OCI-LY1 (cell line): ENCODE measurements around the gene ADORA3.

Source experiments
- EZH2 ChIP-seq: fragments of 200-600 bp; sonication (generic), shearing (Covaris generic); IDR thresholded peaks from 2 replicates; pipeline ENCODE4 v1.8.0; 2017; ENCODE audit warnings: borderline replicate concordance, mixed run types, mild to moderate bottlenecking, antibody characterized with exemption, low read length, moderate library complexity, mixed read lengths
- TF ChIP-seq, protein P1 (sequence below): fragments of 200-600 bp; sonication (generic), shearing (Covaris generic); IDR thresholded peaks from 2 replicates; pipeline ENCODE4 v1.5.1; 2017; ENCODE audit warnings: mild to moderate bottlenecking, antibody characterized with exemption, low read length, moderate library complexity, mixed read lengths

DNA sequence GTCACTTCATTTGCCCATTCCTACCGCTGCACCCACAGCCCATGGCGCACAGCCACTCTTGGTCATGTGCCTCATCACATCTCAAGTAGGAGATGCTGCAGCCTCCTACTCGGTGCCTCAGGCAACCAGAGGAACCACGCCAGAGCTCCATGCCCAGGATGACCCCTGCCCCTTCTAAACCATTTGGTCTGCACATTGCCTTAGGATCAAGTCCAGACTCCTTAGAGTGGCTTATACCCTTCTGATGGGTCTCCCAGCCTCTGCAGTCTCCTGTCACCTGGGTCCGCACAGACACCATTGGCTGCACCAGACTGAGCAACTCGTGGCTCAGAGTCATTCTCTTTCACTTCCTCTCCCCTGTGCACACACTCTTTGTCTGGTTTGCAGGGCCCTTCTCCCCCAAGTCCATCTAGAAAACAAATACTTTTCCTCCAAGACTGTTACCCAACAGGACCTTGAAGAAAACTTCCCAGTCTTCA is 2.2 kb upstream of the ADORA3 start:
- no peak for TF ChIP-seq EZH2
- TF ChIP-seq, protein P1, sequence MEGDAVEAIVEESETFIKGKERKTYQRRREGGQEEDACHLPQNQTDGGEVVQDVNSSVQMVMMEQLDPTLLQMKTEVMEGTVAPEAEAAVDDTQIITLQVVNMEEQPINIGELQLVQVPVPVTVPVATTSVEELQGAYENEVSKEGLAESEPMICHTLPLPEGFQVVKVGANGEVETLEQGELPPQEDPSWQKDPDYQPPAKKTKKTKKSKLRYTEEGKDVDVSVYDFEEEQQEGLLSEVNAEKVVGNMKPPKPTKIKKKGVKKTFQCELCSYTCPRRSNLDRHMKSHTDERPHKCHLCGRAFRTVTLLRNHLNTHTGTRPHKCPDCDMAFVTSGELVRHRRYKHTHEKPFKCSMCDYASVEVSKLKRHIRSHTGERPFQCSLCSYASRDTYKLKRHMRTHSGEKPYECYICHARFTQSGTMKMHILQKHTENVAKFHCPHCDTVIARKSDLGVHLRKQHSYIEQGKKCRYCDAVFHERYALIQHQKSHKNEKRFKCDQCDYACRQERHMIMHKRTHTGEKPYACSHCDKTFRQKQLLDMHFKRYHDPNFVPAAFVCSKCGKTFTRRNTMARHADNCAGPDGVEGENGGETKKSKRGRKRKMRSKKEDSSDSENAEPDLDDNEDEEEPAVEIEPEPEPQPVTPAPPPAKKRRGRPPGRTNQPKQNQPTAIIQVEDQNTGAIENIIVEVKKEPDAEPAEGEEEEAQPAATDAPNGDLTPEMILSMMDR: no peak
